Natural killer cell (primary cell): ENCODE data around the gene VARS2. TPM values are rescaled to one million over a fixed set of nuclear protein-coding genes. Genes with fewer than 3 reads are reported as not detected.

ENCODE experiments used
- ATAC-seq, 3 donors: fragments of 150-1000 bp in 2 of 3; fragments of 200-7000 bp in 1 of 3; cut with Tn5 transposase; 1 replicate in 1 of 3; 2 replicates in 2 of 3; pipeline ENCODE4 v1.10.0; 2021; ENCODE audit warnings: mild to moderate bottlenecking in 2 of 3, moderate library complexity in 2 of 3
- DNase-seq, 2 donors: peaks; one replicate each; pipeline versions ENCODE4 v3.0.0 to v3.0.0-alpha.2; 2013 to 2021; ENCODE audit warnings: mixed read lengths in 1 of 2
- H3K27ac ChIP-seq: one replicate; pipeline ENCODE4 v1.5.1; 2013; ENCODE audit warnings: mild to moderate bottlenecking, low read length
- H3K27me3 ChIP-seq: one replicate; pipeline ENCODE4 v1.6.1; 2013; ENCODE audit warnings: low read length; ENCODE audit not compliant: control insufficient read depth, insufficient read depth
- H3K36me3 ChIP-seq: one replicate; pipeline ENCODE4 v1.6.1; 2013; ENCODE audit warnings: low read length; ENCODE audit not compliant: control insufficient read depth, insufficient read depth
- H3K4me1 ChIP-seq: one replicate; pipeline ENCODE4 v1.6.1; 2013; ENCODE audit warnings: low read length; ENCODE audit not compliant: control insufficient read depth, insufficient read depth
- H3K4me3 ChIP-seq: one replicate; pipeline ENCODE4 v1.5.1; 2013; ENCODE audit warnings: low read length
- H3K9me3 ChIP-seq: one replicate; pipeline ENCODE4 v1.6.1; 2013; ENCODE audit warnings: low read length; ENCODE audit not compliant: control insufficient read depth, insufficient read depth
- H3K27ac Mint-ChIP-seq, 2 donors: one replicate each; pipeline ENCODE4 v1.8.0; 2022; ENCODE audit warnings: mild to moderate bottlenecking in 2 of 2, mixed read lengths in 2 of 2, moderate library complexity in 1 of 2
- H3K27me3 Mint-ChIP-seq, 2 donors: one replicate each; pipeline ENCODE4 v1.8.0; 2022; ENCODE audit warnings: low read depth in 2 of 2, mixed read lengths in 2 of 2
- H3K36me3 Mint-ChIP-seq: one replicate; pipeline ENCODE4 v1.8.0; 2022; ENCODE audit warnings: mixed read lengths
- H3K4me1 Mint-ChIP-seq, 2 donors: one replicate each; pipeline ENCODE4 v1.8.0; 2022; ENCODE audit warnings: mixed read lengths in 2 of 2
- H3K4me3 Mint-ChIP-seq: one replicate; pipeline ENCODE4 v1.8.0; 2022; ENCODE audit warnings: mild to moderate bottlenecking, moderate library complexity, mixed read lengths
- H3K9me3 Mint-ChIP-seq, 2 donors: one replicate each; pipeline ENCODE4 v1.8.0; 2022; ENCODE audit warnings: mixed read lengths in 2 of 2
- CTCF ChIP-seq: fragments of 200-600 bp; IDR thresholded peaks from one replicate; pipeline ENCODE4 v1.8.0; 2022; ENCODE audit warnings: antibody characterized with exemption
- WGBS: methylation state at CpG from one replicate; pipeline ENCODE4 v1.1.7; 2013; ENCODE audit warnings: missing lambda C conversion rate; ENCODE audit not compliant: insufficient coverage; 5-methylcytosine and 5-hydroxymethylcytosine counted together
- intact Hi-C: fragments of 100-400 bp; cut with micrococcal nuclease; formaldehyde crosslinking; loops from one replicate; pipeline ENCODE4 v1.14.2; 2022
- total RNA-seq, 4 donors: library from RNA; stranded (reverse); fragments of 120-200 nt in 1 of 4; gene quantifications; one replicate each; pipeline versions ENCODE4 v1.2.3 to v1.2.4, GENCODE V29; 2013 to 2022

The VARS2 gene
- total RNA-seq, 3 donors from 2014 or later (not counting 1 experiment from before 2014, with no cell fraction given) = 16.9 to 36.7 (median 24.5) TPM

GRCh38 chr6:30960907-30961673 lies 47.1 kb downstream of the VARS2 start:
- Histone ChIP-seq H3K9me3 (no peaks in the 10 kb centered on the region), H3K36me3 (no peaks in the 10 kb centered on the region), H3K27ac (no peak overlapping the region), H3K27me3 (peaks cover 6% of the 10 kb centered on the region), H3K4me3 (no peak overlapping the region), H3K4me1 (peaks cover 29% of the 10 kb centered on the region)
- Mint-ChIP-seq H3K9me3 (no peaks in the 10 kb centered on the region), H3K27me3 (peaks cover 45 to 62% of the 10 kb centered on the region in 2 donors), H3K4me3 (no peak overlapping the region), H3K36me3 (no peaks in the 10 kb centered on the region), H3K27ac (no peak overlapping the region), H3K4me1 (peaks cover 28 to 32% of the 10 kb centered on the region in 2 donors)
- ATAC-seq = no peak
- WGBS = 87% methylated on average over 7 of the region's 9 CpGs
- intact Hi-C loops = no loop called here
- no peak for DNase-seq
- TF ChIP-seq CTCF = no peak

GRCh38 chr6:30962716-30963115 lies 48.7 kb downstream of the VARS2 start:
- H3K9me3 ChIP-seq = no peaks in the 10 kb centered on the region
- no peak for TF ChIP-seq CTCF
- H3K27ac ChIP-seq = no peak overlapping the region
- no peaks in the 10 kb centered on the region for H3K36me3 ChIP-seq
- intact Hi-C loops = no loop called here
- Mint-ChIP-seq H3K27me3 (peaks cover 38 to 56% of the 10 kb centered on the region in 2 donors), H3K4me3 (no peak overlapping the region), H3K36me3 (no peaks in the 10 kb centered on the region), H3K4me1 (peaks cover 29 to 31% of the 10 kb centered on the region in 2 donors), H3K27ac (no peak overlapping the region), H3K9me3 (no peaks in the 10 kb centered on the region)
- ATAC-seq = no peak
- DNase-seq = no peak
- no peak overlapping the region for H3K4me3 ChIP-seq
- H3K4me1 ChIP-seq = peaks cover 26% of the 10 kb centered on the region
- H3K27me3 ChIP-seq = peaks cover 4% of the 10 kb centered on the region

GRCh38 chr6:30963641-30964040 lies 49.6 kb downstream of the VARS2 start:
- ATAC-seq (no peak), DNase-seq (no peak)
- H3K27ac Mint-ChIP-seq = no peak overlapping the region
- H3K27me3 ChIP-seq = peaks cover 4% of the 10 kb centered on the region
- H3K4me3 Mint-ChIP-seq = no peak overlapping the region
- peaks cover 29 to 31% of the 10 kb centered on the region in 2 donors for H3K4me1 Mint-ChIP-seq
- H3K36me3 Mint-ChIP-seq = no peaks in the 10 kb centered on the region
- H3K9me3 Mint-ChIP-seq = no peaks in the 10 kb centered on the region
- no peaks in the 10 kb centered on the region for H3K9me3 ChIP-seq
- TF ChIP-seq CTCF = no peak
- H3K27ac ChIP-seq = no peak overlapping the region
- H3K36me3 ChIP-seq = no peaks in the 10 kb centered on the region
- peaks cover 26% of the 10 kb centered on the region for H3K4me1 ChIP-seq
- intact Hi-C loops = no loop called here
- WGBS = 88% methylated on average over 6 of the region's 6 CpGs
- no peak overlapping the region for H3K4me3 ChIP-seq
- H3K27me3 Mint-ChIP-seq = peaks cover 30 to 48% of the 10 kb centered on the region in 2 donors

- TF ChIP-seq CTCF = no peak
- Mint-ChIP-seq H3K27me3 (peaks cover 29 to 46% of the 10 kb centered on the region in 2 donors), H3K9me3 (no peaks in the 10 kb centered on the region), H3K4me3 (no peak overlapping the region), H3K27ac (peak overlapping the region; percentile 5 to 27), H3K4me1 (peaks cover 29 to 31% of the 10 kb centered on the region in 2 donors), H3K36me3 (no peaks in the 10 kb centered on the region)
- Histone ChIP-seq H3K36me3 (no peaks in the 10 kb centered on the region), H3K27me3 (peaks cover 4% of the 10 kb centered on the region), H3K4me3 (no peak overlapping the region), H3K4me1 (peaks cover 26% of the 10 kb centered on the region), H3K27ac (no peak overlapping the region), H3K9me3 (no peaks in the 10 kb centered on the region)
- peak in 1 of 2 donors; percentile 36 for DNase-seq
- 29% methylated on average over 4 of the region's 4 CpGs for WGBS
- peak; percentile 59 to 78 (median 70) for ATAC-seq
- intact Hi-C loops = no loop called here
These were observed 50.0 kb downstream of the VARS2 start for GRCh38 chr6:30964075-30964474.
